ENCODE data around the gene ANKRD29. TPM values are rescaled to one million over a fixed set of nuclear protein-coding genes. Genes with fewer than 3 reads are reported as not detected.
A peak's percentile ranks its signal among the peaks of the same experiment; 100 is the strongest.

Gene ANKRD29
- total and polyA plus RNA-seq, 9 of the 15 experiments (the other 6 are each of a cell fraction or from before 2014, with no cell fraction given): 0.36 TPM; not detected in 8

- TF ChIP-seq UBTF (IDR thresholded peaks at IDR 0.05; ENCODE audit: borderline replicate concordance in 1 of 2, low read depth in 2 of 2, low read length in 2 of 2) (peak in 1 of 2 experiments; percentile 73; a peak in 1 of 4 replicates), L3MBTL2 (IDR thresholded peaks at IDR 0.05) (no peak), ZFP36 (IDR thresholded peaks at IDR 0.05; ENCODE audit: low read depth, low read length, partially characterized antibody) (no peak), HDGF (IDR thresholded peaks at IDR 0.05) (0 out of 2 replicates have a peak, but pooled peaks have one; percentile 61), NFE2 (IDR thresholded peaks at IDR 0.05; ENCODE audit: low read depth) (peak; percentile 29; the same call in 1 of the 2 replicates), RCOR1 (IDR thresholded peaks at IDR 0.05; ENCODE audit: borderline replicate concordance in 1 of 2, low read depth in 2 of 2, low read length in 2 of 2) (0 out of 4 replicates have a peak, but pooled peaks of 1 of the 2 experiments have one; percentile 4), MEIS2 (IDR thresholded peaks at IDR 0.05; ENCODE audit: partially characterized antibody) (no peak), ZZZ3 (IDR thresholded peaks at IDR 0.05) (no peak), TSC22D4 (tag; IDR thresholded peaks at IDR 0.05) (no peak), MXI1 (IDR thresholded peaks at IDR 0.05; ENCODE audit: low read depth, low read length) (no peak), ZNF609 (CRISPR knock-in tag; IDR thresholded peaks at IDR 0.05; ENCODE audit: borderline replicate concordance) (no peak), RBBP5 (IDR thresholded peaks at IDR 0.05; ENCODE audit: borderline replicate concordance, insufficient read depth, low read length, poor library complexity, severe bottlenecking) (no peak), ZNF316 (IDR thresholded peaks at IDR 0.05) (no peak), YY1 (IDR thresholded peaks at IDR 0.05; ENCODE audit: borderline replicate concordance in 1 of 3, control insufficient read depth in 1 of 3, extremely low read depth in 1 of 3, insufficient read depth in 3 of 3, insufficient read length in 1 of 3, insufficient replicate concordance in 2 of 3, low read depth in 1 of 3, low read length in 2 of 3) (no peak), ZNF583 (CRISPR knock-in tag; IDR thresholded peaks at IDR 0.05) (no peak), ZBTB1 (CRISPR knock-in tag; IDR thresholded peaks at IDR 0.05; ENCODE audit: borderline replicate concordance, low read depth) (no peak), FUS (optimal IDR thresholded peaks at IDR 0.05; ENCODE audit: low read depth, low read length) (no peak), BRD9 (IDR thresholded peaks at IDR 0.05; ENCODE audit: low read depth, partially characterized antibody) (no peak), ZNF511 (CRISPR knock-in tag; IDR thresholded peaks at IDR 0.05) (no peak)
These were observed 77.5 kb downstream of the ANKRD29 start (continued) for GRCh38 chr18:23585007-23585871.
